NB4 (cell line): Measurements from ENCODE around the gene WRNIP1.

Experiments used
- DNase-seq: peaks from one replicate; pipeline ENCODE4 v3.0.0; 2010; ENCODE audit warnings: low read depth
- H3K4me3 ChIP-seq: one replicate; pipeline ENCODE4 v1.5.1; 2011; ENCODE audit warnings: mild to moderate bottlenecking, low read depth, low read length, moderate library complexity
- MYC ChIP-seq: IDR thresholded peaks from 2 replicates; pipeline ENCODE4 v1.6.1; 2011; ENCODE audit warnings: low read depth, low read length
- POLR2A ChIP-seq: IDR thresholded peaks from 2 replicates; pipeline ENCODE4 v1.6.1; 2011; ENCODE audit warnings: mild to moderate bottlenecking; ENCODE audit not compliant: insufficient read length; ENCODE audit errors: extremely low read depth
- TF ChIP-seq, protein P1 (sequence below): IDR thresholded peaks from 2 replicates; pipeline ENCODE4 v1.6.1; 2011; ENCODE audit warnings: low read depth, low read length
- TF ChIP-seq, protein P2 (sequence below): IDR thresholded peaks from one replicate; pipeline ENCODE4 v1.5.1; 2012; ENCODE audit warnings: low read depth, low read length

WRNIP1 gene

DNA sequence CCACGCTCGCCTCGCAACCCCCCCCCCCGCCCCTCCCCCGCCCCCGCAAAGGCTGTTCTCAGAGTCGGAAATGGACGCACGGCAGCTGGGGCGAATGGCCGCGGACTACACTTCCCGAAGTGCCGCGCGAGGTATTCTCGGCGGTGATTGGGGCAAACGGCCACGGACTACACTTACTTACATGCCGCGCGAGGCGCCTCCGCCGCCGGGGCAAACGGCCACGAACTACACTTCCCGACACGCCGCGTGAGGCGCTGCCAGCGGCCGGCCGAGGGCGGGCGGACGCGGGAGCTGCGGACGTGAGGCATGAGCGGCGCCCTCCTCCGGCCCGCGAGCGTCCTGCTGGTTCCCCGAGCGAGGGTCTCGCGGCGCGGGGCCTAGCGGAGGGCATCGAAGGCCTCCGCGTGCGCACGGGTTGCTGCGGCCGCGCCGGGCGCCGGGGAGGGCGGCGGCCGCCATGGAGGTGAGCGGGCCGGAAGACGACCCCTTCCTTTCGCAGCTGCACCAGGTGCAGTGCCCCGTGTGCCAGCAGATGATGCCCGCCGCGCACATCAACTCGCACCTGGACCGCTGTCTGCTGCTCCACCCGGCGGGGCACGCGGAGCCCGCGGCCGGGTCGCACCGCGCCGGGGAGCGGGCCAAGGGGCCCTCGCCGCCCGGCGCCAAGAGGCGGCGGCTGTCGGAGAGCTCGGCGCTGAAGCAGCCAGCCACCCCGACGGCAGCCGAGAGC is at the start of gene WRNIP1:
Gene WRNIP1 (plus strand): TSS at position 228 of the 730 bp plus-strand sequence. CDS start 230 bp downstream, at position 458.
- TF ChIP-seq, protein P1, sequence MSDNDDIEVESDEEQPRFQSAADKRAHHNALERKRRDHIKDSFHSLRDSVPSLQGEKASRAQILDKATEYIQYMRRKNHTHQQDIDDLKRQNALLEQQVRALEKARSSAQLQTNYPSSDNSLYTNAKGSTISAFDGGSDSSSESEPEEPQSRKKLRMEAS, result peak; percentile 61
- TF ChIP-seq POLR2A, result peak; percentile 44
- TF ChIP-seq MYC, result peak; percentile 68
- TF ChIP-seq, protein P2, sequence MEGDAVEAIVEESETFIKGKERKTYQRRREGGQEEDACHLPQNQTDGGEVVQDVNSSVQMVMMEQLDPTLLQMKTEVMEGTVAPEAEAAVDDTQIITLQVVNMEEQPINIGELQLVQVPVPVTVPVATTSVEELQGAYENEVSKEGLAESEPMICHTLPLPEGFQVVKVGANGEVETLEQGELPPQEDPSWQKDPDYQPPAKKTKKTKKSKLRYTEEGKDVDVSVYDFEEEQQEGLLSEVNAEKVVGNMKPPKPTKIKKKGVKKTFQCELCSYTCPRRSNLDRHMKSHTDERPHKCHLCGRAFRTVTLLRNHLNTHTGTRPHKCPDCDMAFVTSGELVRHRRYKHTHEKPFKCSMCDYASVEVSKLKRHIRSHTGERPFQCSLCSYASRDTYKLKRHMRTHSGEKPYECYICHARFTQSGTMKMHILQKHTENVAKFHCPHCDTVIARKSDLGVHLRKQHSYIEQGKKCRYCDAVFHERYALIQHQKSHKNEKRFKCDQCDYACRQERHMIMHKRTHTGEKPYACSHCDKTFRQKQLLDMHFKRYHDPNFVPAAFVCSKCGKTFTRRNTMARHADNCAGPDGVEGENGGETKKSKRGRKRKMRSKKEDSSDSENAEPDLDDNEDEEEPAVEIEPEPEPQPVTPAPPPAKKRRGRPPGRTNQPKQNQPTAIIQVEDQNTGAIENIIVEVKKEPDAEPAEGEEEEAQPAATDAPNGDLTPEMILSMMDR, result peak; percentile 17
- DNase-seq, result peak; percentile 99
- peak within 1 kb of the TSS; percentile 86 for H3K4me3 ChIP-seq

DNA sequence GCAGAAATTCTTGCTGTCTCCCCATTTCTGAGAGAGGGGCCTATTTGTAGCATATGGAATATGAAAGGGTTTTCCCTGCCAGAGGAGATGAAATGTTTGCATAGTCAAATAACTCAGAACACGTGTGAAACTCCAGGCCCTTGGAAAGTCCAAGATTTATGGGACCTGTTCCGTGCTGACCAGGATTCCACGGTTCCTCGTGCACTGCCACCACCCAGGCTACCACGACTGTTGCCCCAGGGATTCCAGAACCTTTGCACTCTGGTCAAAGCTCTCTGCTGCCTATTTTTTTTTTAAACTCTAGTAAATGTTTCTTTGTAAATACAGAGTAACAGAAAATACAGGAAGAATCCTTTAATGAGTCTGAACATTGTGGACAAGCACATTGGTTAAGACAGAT is 49.5 kb upstream of the WRNIP1 start:
- TF ChIP-seq MYC, result no peak
- TF ChIP-seq, protein P1, result no peak
- no peak overlapping the region for H3K4me3 ChIP-seq
- DNase-seq, result no peak

DNA sequence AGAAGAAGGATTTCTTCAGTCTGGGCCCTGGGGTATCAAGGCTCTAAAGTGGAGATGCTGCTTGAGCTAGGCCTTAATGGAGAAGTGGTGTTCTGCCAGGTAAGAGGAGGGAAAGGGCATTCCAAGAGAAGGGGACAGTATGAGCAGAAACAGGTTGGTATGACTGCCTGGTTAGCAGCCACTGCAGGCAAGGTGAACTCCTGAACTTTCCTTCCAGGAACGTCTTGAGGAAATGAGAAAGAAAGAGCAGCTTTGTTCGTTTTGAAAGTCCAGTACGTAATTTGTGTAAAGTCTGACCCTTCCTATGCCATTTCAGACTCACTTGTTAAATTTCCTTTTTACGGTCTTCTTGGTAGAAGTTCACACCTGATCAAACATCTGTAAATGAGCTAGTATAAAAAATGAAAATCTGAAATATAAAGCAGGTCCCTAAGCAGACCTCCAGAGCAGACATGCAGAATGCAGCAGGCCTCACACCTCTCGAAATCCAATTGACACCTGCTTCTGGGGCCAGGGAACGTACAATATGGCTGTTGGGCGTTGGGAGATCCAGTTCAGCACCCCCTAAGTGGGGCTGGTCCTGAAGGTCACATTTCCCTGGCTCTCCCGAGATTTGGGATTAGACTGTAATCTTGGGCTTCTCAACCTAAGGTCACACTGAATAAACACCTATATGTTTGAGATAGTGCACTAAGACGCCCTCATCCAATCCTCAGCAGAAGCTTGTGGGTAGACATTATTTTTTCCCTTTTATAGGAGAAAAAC is 48.1 kb upstream of the WRNIP1 start:
- no peak for DNase-seq
- no peak overlapping the region for H3K4me3 ChIP-seq
- TF ChIP-seq POLR2A, result no peak
- TF ChIP-seq, protein P1, result no peak
- TF ChIP-seq MYC, result no peak
- TF ChIP-seq, protein P2, result no peak

DNA sequence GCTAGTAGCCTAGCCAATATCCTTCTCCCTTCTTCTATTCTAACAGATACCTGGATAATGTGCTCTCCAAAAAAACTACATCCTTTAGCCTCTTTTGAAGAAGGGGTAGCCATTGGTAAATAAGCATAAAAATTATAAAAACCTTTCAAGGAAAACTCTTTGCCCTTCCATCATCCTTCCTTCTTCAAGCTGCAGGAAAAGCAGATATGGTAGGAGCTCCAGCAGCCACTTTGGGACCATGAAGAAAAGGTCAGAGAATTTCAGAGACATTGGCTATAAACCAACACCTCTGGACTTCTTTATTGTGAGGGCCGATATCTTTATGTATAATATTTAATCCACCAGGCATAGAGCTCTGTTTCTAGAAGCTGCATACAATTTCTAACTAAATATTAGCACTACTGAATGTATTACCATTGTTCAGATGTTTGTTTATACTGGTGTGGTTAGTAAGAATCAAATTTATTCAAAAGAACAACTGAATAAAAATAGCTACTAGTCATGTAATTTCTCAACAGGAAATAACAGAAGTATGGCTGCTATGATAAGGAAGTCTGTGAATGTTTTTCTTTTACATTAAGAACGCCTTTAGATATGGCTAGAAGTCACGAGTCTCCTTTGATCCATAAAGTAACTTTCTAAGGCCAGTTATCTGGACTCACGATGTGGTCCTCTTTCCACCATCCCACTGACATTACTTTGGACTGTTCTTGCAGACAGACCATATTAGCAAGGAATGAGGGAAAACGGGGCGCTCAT is 46.7 kb upstream of the WRNIP1 start:
- no peak for DNase-seq
- H3K4me3 ChIP-seq, result no peak overlapping the region
- TF ChIP-seq, protein P1, result no peak
- TF ChIP-seq, protein P2, result no peak
- TF ChIP-seq POLR2A, result no peak
- no peak for TF ChIP-seq MYC

DNA sequence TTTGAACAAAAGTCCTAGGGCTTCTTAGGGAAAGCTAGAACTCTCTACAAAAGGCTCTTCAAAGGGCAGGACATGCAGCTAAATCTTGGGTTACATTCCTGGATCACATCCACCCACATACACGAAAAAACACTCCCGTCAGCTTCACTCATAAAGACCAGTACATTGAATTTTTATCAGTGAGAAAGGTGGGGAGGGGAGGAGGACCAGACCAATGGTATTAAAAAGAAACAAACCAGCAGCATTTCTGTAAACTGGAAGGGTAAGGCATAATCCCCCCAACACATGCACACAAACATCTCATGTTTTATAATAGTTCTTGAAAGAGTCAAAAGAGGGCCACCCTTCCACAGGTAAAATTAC is 46.1 kb upstream of the WRNIP1 start:
- DNase-seq, result no peak
- no peak overlapping the region for H3K4me3 ChIP-seq
- TF ChIP-seq, protein P1, result no peak
- TF ChIP-seq POLR2A (no peak), MYC (no peak)
- TF ChIP-seq, protein P2, result no peak

DNA sequence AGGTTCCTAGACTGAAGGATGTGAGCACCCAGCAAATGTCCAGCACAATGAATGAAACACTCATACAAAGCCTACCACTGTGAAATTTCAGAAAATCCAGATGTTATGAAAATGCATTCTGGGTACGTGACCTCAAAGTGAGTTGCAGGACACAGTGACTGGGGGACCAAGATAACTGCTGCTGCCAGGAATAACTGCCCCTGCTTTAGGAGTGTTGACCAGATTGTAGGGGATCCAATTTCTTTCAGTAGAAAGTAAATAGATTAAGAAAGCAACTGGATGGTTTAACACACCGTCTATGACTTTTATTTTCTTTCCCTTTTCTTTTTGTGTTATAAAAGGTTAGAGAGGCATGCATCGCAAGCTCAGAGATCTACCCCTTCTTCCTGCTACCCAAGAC is 44.0 kb upstream of the WRNIP1 start:
- TF ChIP-seq MYC (no peak), POLR2A (no peak)
- TF ChIP-seq, protein P2, result no peak
- TF ChIP-seq, protein P1, result no peak
- H3K4me3 ChIP-seq, result no peak overlapping the region
- no peak for DNase-seq
